Thyroid gland (tissue), 4 donors: ENCODE data around the gene SCUBE3.

Source experiments
- POLR2A ChIP-seq, 2 donors: fragments of 450-650 bp; IDR thresholded peaks; one replicate each; pipeline ENCODE4 v1.6.1; 2017; ENCODE audit warnings: antibody characterized with exemption in 2 of 2, mild to moderate bottlenecking in 2 of 2, moderate library complexity in 1 of 2
- TF ChIP-seq, protein P1 (sequence below), 6 experiments: fragments of 200-600 bp in 3 of 6; fragments of 450-650 bp in 3 of 6; sonication (generic) in 3 of 6; IDR thresholded peaks; one replicate each; pipeline ENCODE4 v1.5.1; 2016 to 2019; ENCODE audit warnings: antibody characterized with exemption in 6 of 6, mild to moderate bottlenecking in 2 of 6, inconsistent platforms in 1 of 6, moderate library complexity in 1 of 6

DNA sequence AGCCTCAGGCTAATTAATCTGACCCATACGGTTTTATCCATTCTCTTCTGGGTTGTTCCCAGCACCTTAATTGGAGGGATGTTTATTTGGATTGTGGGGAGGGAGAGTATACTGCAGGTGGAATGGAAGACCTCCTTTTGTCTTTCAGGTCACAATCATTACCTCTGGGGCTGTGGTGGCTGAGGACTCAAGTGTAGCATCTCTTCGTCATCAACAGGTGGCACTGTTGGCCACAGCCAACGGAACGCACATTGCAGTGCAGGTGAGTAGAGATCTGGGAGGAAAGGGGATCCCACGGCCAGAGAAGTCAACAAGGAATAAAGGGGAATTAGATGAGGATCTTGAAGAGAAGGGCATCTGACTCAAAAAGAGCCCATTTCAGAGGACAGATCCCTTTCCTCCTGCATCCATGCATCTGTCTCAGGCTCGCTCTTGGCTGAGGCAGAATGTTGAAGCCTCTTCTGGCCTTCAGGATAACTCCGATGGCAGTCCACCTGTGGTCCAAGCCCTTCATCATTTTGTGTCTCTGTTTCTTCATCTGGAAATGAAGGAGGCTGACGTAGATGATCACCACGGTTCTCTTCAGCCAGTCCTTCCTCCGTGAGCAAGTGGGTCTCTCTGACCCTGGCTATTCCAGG lies 80.7 kb downstream of the SCUBE3 start:
- TF ChIP-seq, protein P1, sequence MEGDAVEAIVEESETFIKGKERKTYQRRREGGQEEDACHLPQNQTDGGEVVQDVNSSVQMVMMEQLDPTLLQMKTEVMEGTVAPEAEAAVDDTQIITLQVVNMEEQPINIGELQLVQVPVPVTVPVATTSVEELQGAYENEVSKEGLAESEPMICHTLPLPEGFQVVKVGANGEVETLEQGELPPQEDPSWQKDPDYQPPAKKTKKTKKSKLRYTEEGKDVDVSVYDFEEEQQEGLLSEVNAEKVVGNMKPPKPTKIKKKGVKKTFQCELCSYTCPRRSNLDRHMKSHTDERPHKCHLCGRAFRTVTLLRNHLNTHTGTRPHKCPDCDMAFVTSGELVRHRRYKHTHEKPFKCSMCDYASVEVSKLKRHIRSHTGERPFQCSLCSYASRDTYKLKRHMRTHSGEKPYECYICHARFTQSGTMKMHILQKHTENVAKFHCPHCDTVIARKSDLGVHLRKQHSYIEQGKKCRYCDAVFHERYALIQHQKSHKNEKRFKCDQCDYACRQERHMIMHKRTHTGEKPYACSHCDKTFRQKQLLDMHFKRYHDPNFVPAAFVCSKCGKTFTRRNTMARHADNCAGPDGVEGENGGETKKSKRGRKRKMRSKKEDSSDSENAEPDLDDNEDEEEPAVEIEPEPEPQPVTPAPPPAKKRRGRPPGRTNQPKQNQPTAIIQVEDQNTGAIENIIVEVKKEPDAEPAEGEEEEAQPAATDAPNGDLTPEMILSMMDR (IDR thresholded peaks at IDR 0.05), result peak; percentile 37 to 84 (median 63)
- TF ChIP-seq POLR2A (IDR thresholded peaks at IDR 0.05), result no peak
